Bronchial smooth muscle cell (primary cell): Measurements from ENCODE around the gene SH3TC1. TPM values are rescaled to one million over a fixed set of nuclear protein-coding genes. Genes with fewer than 3 reads are reported as not detected.

ENCODE experiments used
- total RNA-seq: library from RNA; depleted of rRNA; stranded (reverse); fragments of >200 nt; gene quantifications from 2 replicates; pipeline ENCODE4 v1.2.1, GENCODE V29; 2014

The SH3TC1 gene
- total RNA-seq = 0.26 and 0.63 TPM in 2 replicates

GRCh38 chr4:8198906-8199593, at the start of gene SH3TC1:
Gene SH3TC1, plus strand, starts transcription at chr4:8199290. Its CDS starts 5,905 bp downstream, at chr4:8205195.

GRCh38 chr4:8158710-8159536, 40.2 kb upstream of the SH3TC1 start, which contains the start of gene ABLIM2:
Gene ABLIM2, minus strand, starts transcription at chr4:8158813. Its CDS starts 124 bp downstream, at chr4:8158689.

GRCh38 chr4:8269535-8270417, 70.7 kb downstream of the SH3TC1 start, which contains the start of gene HTRA3:
Gene HTRA3, plus strand, starts transcription at chr4:8269754. Its CDS starts 215 bp downstream, at chr4:8269969.

Other genes with a start within 250 kb of the SH3TC1 start
- 0.09 TPM in 1 of 2 replicates, not detected in the other for gene ABLIM2, start 40.5 kb upstream of the SH3TC1 start, total RNA-seq
- gene HTRA3, start 70.5 kb downstream of the SH3TC1 start, total RNA-seq = 8.7 and 45.5 TPM in 2 replicates
- 24.6 and 26.0 TPM in 2 replicates for gene ACOX3, start 241.4 kb downstream of the SH3TC1 start, total RNA-seq
- gene TRMT44, start 241.5 kb downstream of the SH3TC1 start, total RNA-seq = 7.3 and 8.4 TPM in 2 replicates